HuH-7.5 (cell line): ENCODE data around the gene PAX7.

ENCODE experiments used
- DNase-seq: peaks from one replicate; pipeline ENCODE4 v3.0.0; 2011; ENCODE audit warnings: low spot score

Gene PAX7

DNA sequence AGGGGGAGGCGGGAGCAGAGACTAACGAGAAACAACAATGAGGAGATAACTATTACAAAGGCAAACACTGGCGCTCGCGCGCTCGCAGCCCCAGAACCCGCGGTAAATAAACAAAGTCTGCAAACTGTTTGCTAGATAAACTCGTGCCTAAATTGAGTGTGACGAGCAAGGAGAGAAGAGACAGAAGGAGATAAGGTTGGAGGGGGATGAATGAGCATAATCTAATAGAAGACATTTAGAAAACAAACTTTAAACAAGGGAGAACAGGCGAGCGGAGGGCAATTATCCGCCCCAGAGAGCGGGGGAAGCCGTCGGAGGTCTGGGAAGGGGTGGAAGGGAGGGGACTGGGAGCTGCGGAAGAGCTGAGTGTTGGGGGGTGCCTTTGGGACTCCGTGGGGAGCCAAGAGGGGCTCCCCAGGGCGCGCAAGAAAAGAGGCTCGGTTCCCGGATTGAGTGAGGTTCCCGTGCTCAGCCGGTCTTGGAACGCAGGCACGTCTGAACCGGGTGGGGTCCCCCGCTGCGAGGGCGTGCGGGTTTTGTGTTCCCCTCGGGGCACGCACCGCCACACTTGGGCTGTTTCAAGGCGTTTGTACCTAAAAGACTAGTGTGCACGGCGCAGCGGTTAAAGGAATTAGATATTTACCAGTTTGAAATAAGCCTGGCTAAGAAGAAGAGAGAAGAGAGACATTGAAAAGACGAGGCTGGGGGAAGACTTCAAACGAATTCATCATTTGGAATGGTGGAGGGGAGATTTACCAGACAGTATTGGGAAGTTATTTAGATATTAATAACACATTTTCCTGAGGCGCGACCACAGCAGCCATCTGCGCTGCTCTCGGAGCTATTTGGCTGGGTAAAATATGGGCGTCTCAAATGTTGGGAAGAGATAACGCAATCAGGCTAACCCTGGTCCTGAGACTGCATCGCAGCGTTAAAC lies 10.6 kb downstream of the PAX7 start:
- DNase-seq: no peak

DNA sequence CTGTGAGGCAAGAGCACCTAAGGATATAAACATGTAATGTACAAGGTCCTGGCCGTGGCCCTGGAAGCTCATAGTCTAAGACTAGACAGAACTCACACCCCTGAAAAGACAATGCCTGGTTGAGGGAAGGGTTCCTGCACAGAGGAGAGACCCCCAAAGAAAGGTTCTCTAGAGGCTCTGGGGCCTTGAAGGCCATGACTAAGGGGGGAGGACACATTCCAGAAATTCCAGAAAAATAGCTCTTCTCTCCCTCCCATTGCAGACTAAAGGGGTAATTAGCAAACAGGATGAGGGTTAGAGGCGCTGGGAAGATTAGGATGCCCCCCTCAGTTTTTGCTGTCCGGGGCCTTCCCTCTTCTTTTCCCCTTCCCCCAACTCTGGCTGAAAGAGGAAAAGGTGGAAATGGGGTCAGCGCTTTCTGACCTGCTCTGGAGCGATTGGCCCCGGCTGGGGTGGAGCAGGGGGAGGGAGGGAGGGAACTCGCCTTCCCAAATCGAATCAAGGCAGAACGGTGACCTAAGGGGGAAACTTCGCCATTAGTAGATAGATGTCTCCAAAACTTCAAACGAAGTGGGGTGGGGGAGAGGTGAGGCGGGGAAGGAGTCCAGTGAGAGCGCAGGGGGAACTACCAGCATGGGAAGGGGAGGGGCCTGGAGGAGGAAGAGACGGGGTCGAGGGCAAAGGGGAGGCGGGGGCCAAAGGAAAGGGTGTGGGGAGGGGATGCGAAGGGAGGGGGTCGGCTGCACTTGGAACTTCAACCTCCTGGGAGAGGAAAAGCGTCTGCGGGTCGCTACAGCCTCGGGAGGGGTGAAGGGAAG lies 11.8 kb downstream of the PAX7 start:
- DNase-seq: no peak

GRCh38 chr1:18643154-18644012 lies 12.7 kb downstream of the PAX7 start:
- DNase-seq: no peak

DNA sequence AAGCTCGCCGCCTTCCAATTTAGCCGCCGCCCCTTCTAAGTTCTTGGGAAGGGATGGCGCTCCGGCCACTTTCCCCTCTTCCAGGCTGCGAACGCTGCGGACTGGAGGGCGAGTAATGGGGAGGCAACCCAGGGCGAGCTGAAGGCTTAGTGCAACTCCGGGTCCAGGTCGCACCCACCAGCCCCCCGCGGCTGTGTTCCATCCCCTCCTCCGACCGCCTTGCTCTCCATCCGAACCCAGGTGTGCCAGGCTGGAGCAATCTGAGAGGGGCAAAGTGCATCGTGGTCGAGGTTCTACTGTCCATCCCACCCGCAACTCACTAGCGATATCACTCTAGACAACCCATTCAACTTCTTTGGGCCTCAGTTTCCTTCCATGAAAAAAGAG lies 13.4 kb downstream of the PAX7 start:
- no peak for DNase-seq

GRCh38 chr1:18644446-18644845 lies 13.8 kb downstream of the PAX7 start:
- no peak for DNase-seq

DNA sequence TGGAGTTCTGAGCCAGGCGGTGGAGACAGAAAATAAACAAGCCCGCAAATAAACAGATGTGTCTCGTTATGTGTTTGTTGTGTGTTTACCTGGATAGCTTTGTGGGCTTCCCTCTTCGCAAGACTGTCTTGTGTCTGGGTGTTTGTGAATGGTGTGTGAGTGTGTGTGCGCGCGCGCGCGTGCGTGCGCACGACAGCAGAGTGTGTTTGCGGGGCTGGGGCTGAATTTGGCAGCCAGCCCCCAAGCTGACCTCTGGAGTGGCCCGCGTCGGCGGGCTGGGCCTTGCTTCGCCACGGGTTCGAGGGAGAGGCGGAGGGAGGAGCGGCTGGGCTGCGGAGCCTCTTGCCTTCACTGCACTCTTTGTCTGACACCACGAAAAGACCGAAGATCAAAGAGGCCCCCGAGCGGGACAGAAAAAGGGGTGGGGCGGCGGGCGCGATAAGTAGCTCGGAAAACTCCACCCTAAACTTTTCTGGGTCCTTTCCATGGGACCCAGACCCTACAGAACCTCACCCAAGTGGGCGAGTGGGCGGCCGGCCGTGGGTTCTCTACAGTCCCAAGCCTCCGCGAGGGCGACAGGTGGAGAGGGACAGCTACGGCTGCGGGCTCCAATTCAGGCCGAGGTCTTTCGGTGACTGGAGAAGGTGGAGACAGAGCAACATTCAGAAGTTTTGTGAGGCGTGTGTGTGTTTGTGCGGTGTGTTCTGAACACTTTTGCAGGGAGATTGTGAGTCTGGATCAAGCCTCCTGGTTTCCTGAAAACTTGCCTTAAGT lies 14.5 kb downstream of the PAX7 start:
- no peak for DNase-seq

DNA sequence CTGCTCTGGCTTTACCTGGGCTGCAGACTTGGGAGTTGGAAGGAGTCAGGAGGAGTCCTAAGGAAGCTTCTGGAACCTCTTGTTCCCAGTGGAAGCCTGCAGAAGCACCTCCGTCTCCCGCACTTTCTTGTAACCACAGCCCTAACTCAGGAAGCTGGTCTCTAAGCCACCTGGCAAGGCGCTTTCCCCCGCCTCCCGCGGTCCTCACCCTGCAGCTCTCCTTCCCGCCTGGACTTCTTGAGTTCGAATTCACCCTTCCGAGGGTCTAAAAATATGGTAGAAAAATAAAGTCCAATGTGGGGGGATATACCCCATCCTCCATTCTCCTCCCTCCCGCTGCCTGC lies 15.1 kb downstream of the PAX7 start:
- no peak for DNase-seq

DNA sequence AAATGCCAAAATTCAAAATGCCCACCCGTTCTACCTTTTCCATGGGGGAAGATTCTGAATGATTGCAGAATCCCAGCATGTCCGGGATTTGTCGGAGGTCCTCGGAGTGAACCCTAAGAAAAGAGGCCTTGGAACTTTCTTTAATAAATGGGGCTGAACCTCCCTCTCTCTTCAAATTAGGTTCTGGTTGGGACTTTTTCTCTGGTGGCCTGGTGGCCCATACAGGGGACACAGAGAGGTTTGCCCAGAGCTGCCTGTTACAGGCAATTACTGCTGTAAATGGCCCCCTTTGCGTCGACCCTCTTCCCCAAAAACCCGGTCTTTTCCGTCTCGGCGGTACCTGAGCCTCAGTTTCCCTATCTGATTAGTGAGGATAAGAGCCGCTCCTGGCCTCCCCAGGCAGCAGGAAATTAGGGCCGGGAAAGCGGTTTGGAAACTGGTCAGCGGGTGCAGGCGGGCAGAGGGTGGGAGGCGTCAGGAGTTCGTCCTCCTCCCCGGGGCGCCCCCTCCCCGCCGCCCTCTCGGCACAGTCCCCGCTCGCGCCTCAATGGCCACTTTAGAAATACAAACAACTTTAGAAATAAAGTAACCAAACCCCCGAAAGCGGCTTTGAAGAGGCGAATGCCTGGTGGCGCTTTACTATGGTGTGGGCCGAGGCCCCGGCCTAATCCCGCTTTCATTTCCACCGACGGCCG lies 15.6 kb downstream of the PAX7 start:
- DNase-seq: no peak

GRCh38 chr1:18646786-18647410 lies 16.3 kb downstream of the PAX7 start:
- no peak for DNase-seq

GRCh38 chr1:18647681-18648214 lies 17.1 kb downstream of the PAX7 start:
- DNase-seq: no peak

DNA sequence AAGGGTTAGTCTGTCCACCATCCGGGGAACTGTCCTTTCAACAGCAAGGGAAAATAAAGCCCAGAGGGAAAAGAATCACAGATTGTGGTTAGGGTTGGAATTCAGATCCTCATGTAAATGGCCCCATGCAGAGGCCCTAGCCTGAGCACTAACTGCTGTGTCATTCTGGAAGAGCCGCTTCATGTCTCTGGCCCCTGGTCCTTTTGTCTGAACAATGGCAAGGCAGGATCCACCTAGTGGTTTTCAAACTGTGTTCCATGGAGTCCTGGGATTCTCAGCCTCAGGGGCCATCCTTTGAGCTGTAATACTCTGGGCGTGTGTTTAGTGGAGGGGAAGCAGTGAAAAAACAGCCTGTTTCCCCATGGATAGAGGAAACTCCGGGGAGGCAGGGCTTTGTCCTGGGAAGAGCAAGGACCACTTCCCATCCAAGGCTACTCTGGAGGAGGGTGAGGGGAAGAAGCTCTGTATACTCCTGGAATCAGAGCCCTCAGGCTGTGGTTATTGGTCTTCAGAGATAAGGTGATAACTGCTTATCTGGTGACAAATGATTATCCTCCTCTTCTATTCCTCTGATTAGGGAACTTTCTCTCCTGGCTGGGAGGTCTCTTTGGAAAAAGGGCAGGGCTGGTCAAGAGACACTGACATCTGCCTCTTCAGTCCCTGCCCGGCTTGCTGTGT lies 19.2 kb downstream of the PAX7 start:
- no peak for DNase-seq

- no peak for DNase-seq
These were observed 21.1 kb downstream of the PAX7 start for GRCh38 chr1:18651713-18652112.

GRCh38 chr1:18652791-18653190 lies 22.1 kb downstream of the PAX7 start:
- no peak for DNase-seq

- DNase-seq: no peak
These were observed 22.7 kb downstream of the PAX7 start for GRCh38 chr1:18653367-18653766.

DNA sequence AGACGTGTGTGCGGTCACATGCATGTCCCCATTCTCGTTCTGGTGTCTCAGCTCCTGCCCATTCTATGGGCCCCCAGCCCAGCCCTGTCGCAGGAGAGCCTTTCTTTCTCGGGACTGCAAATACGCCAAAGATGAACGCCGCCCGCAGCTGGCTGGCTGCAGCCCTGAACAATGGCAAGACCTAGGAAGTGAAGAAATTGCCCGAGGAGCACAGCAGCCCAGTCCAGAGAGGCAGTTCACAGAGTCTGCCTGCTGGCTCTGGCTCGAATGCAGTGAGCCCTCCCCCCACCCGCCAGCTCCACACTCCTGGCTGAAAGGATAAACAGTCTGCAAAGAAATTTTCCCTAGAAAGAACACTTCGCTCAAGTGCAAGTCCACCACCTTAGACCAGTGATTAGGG lies 23.3 kb downstream of the PAX7 start:
- DNase-seq: no peak

GRCh38 chr1:18654599-18654998 lies 24.0 kb downstream of the PAX7 start:
- DNase-seq: no peak

DNA sequence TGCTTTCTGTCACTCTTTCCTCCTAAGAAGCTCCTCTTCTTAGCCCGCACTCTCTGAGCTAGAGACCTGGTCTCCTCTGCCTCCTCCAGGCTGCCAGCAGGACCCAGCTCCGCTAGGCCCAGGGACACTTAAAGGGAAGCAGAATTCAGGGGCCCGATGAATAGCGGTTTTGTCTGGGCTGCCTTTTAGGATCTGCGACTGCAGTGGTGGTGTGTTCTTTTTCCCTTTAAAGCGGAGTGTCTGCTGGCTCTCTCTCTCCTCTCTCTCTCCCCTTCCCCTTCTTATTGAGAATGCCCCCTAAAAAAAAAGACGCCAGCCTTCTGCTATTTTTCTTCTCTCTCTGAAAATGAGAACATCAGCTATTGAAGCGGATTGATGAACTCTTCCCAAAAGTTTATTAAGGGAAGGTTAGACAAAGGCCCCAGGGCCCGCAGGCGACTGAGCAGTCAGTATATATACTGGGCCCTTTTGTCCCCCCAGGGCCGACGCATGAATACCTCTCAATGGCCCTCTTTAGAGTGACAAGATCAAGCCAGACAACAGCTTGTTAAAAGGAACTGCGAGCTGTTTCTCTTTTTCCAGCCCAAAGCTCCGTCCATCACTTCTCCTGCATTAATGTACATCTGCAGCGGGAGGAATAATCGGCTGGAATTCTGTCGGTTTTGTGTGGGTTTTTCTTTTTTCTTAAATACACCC lies 27.0 kb downstream of the PAX7 start:
- no peak for DNase-seq

GRCh38 chr1:18658831-18659230 lies 28.2 kb downstream of the PAX7 start:
- DNase-seq: no peak
